ENCODE data around the gene GRHL1. TPM values are rescaled to one million over a fixed set of nuclear protein-coding genes. Genes with fewer than 3 reads are reported as not detected.

GRHL1 gene
- total and polyA plus RNA-seq, 9 of the 15 experiments (the other 6 are each of a cell fraction or from before 2014, with no cell fraction given) = 1.7 to 6.1 (median 4.7) TPM

- TF ChIP-seq GATA2 (CRISPR knock-in tag; IDR thresholded peaks at IDR 0.05) (no peak), ZNF311 (CRISPR knock-in tag; IDR thresholded peaks at IDR 0.05) (no peak), MCM7 (IDR thresholded peaks at IDR 0.05) (no peak), DEAF1 (CRISPR knock-in tag; IDR thresholded peaks at IDR 0.05) (peak; percentile 70), MTF1 (CRISPR knock-in tag; IDR thresholded peaks at IDR 0.05; ENCODE audit: borderline replicate concordance) (no peak), CCNT2 (IDR thresholded peaks at IDR 0.05; ENCODE audit: borderline replicate concordance, extremely low read depth, insufficient read length, low read depth, low read length) (no peak), FOXJ3 (CRISPR knock-in tag; IDR thresholded peaks at IDR 0.05) (no peak), THAP7 (CRISPR knock-in tag; IDR thresholded peaks at IDR 0.05) (no peak), NCOA1 (IDR thresholded peaks at IDR 0.05; ENCODE audit: low read depth) (no peak), SLC30A9 (CRISPR knock-in tag; IDR thresholded peaks at IDR 0.05) (no peak), BCLAF1 (IDR thresholded peaks at IDR 0.05; ENCODE audit: borderline replicate concordance in 1 of 2, control insufficient read depth in 1 of 2, low read depth in 2 of 2, low read length in 1 of 2) (no peak), ZNF717 (CRISPR knock-in tag; IDR thresholded peaks at IDR 0.05) (0 out of 2 replicates have a peak, but pooled peaks have one; percentile 40), POLR2A (conservative IDR thresholded peaks at IDR 0.05) (no peak), CHD4 (IDR thresholded peaks at IDR 0.05; ENCODE audit: insufficient read depth, insufficient replicate concordance, low read depth, low read length, poor library complexity, severe bottlenecking) (no peak), IRF2 (CRISPR knock-in tag; IDR thresholded peaks at IDR 0.05) (no peak), SRF (CRISPR knock-in tag; IDR thresholded peaks at IDR 0.05) (peak in 1 of 2 experiments; percentile 50; a peak in 1 of 4 replicates), POLR2H (tag; IDR thresholded peaks at IDR 0.05; ENCODE audit: low read depth) (no peak), ZNF507 (tag; conservative IDR thresholded peaks at IDR 0.05) (no peak), ZFPM2 (CRISPR knock-in tag; IDR thresholded peaks at IDR 0.05) (no peak), PTBP1 (IDR thresholded peaks at IDR 0.05; ENCODE audit: low read depth, low read length) (no peak), GATAD2B (IDR thresholded peaks at IDR 0.05; ENCODE audit: borderline replicate concordance) (no peak), GABPA (tag; conservative IDR thresholded peaks at IDR 0.05; ENCODE audit: low read depth) (no peak), BRD4 (IDR thresholded peaks at IDR 0.05) (no peak), FOXP1 (CRISPR knock-in tag; IDR thresholded peaks at IDR 0.05) (no peak; the same call in 1 of the 2 replicates), BRCA1 (IDR thresholded peaks at IDR 0.05) (no peak), BRCA1 (CRISPR knock-in tag; IDR thresholded peaks at IDR 0.05) (no peak)
Observed at GRCh38 chr2:9914384-9915065, 37.0 kb upstream of the GRHL1 start (continued).

All from K562 (cell line).